HTR-8/SVneo (cell line): ENCODE data around the gene PM20D1.
"Not testable (repeated sequence)": the region's sequence is repeated elsewhere in the genome, so short reads cannot be mapped to it uniquely, and the experiment has no call there.

ENCODE experiments used
- DNase-seq: peaks from one replicate; pipeline ENCODE4 v3.0.0; 2011; ENCODE audit warnings: low spot score, mixed read lengths; ENCODE audit not compliant: insufficient read length
- FAIRE-seq: peaks from 2 replicates; lab custom pipeline; 2011; peaks lifted over from hg19 to GRCh38; lab: Jason Lieb, UNC

The PM20D1 gene, protein sequence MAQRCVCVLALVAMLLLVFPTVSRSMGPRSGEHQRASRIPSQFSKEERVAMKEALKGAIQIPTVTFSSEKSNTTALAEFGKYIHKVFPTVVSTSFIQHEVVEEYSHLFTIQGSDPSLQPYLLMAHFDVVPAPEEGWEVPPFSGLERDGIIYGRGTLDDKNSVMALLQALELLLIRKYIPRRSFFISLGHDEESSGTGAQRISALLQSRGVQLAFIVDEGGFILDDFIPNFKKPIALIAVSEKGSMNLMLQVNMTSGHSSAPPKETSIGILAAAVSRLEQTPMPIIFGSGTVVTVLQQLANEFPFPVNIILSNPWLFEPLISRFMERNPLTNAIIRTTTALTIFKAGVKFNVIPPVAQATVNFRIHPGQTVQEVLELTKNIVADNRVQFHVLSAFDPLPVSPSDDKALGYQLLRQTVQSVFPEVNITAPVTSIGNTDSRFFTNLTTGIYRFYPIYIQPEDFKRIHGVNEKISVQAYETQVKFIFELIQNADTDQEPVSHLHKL

DNA sequence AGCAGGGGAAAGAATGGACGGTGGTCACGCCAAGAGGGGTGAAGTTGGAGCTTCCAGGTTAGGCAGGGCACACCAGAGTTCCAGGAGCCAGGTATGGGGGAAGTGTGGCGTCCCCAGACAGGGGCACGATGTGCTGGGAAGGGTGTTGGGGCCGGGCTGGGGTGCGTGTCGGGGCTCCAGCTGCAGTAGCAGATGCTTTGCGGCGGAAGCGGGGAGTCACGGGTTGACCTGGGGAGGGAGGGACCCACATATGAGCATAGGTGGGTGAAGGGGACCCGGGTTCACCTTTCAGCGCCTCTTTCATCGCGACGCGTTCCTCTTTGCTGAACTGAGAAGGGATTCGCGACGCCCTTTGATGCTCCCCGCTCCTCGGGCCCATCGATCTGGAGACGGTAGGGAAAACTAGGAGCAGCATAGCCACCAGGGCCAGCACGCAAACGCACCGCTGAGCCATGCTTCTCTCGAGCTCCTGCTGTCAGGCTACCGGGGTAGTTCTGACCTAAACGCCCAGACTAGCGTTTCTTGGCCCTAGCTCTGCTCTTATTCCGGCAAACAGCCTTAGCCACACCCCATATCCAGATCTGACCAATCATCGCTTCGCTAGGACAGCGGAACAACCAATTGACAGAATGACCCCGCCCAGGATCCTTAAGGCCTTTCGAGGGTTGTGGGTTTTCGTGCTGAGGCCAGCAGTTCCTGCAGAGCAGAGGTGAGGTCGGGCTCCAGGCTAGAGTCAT, at the start of gene PM20D1:
TSS of gene PM20D1 (minus strand) at position 514 of the 737 bp plus-strand sequence. CDS start at position 454, 60 bp downstream.
- FAIRE-seq (no peak), DNase-seq (no peak)

DNA sequence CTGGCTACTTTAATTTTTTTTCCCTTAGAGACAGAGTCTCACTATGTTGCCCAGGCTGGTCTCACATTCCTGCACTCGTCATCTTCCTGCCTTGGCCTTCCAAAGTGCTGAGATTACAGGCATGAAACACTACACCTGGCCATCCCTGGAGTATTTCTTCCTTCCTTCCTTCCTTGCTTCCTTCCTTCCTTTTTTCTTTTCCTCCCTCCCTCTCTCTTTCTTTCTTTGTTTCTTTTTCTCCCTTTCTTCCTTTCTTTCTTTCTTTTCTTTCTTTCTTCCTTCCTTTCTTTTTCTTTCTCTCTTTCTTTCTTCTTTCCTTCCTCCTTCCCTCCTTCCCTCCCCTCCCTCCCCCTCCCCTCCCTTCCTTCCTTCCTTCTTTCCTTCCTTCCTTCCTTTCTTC, 46.4 kb upstream of the PM20D1 start:
- DNase-seq (no peak), FAIRE-seq (no peak)

DNA sequence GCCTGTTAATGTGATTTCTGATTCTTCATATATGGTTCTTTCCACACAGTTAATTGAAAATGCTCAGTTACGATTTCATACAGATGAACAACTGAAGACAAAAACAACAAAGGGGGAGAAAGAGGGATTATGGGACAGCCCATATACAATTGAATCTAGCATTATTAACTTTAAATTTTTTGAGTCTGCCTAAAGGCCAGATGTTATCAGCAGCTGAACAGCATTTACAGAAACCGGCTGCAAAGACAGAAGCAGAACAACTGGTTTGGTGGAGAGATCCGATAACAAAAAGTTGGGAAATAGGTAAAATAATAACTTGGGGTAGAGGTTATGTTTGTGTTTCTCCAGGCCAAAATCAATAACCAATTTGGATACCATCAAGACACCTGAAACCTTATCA, 44.2 kb upstream of the PM20D1 start:
- FAIRE-seq, DNase-seq: not testable (repeated sequence)

DNA sequence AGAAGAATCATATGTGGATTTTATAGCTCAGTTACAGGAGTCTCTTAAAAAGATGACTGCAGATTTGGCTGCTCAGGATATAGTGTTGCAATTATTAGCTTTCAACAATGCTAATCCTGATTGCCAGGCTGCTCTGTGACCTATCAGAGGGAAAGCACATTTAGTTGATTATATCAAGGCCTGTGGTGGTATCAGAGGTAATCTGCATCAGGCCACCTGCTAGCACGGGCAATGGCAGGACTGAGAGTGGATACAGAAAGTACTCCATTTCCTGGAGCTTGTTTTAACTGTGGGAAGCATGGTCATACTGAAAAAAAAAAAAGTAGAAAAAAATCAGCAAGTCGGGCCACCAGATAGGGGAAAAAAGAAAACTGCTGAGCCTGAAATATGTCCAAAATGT, 42.2 kb upstream of the PM20D1 start:
- not testable (repeated sequence) for FAIRE-seq, DNase-seq

DNA sequence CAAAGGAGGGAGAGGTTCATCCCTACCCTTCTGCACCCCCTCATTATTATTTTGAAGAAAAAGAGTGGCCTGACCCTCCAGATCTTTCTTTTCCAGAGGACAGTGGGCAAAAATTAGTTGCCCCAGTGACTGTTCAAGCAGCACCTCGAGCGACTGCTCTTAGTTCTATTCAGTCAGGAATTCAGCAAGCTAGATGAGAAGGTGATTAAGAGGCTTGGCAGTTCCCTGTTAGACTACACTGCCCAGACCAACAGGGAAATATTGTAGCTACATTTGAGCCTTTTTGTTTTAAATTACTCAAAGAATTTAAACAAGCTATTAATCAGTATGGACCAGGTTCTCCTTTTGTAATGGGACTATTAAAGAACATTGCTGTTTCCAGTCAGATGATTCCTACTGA, 41.5 kb upstream of the PM20D1 start:
- not testable (repeated sequence) for FAIRE-seq, DNase-seq

DNA sequence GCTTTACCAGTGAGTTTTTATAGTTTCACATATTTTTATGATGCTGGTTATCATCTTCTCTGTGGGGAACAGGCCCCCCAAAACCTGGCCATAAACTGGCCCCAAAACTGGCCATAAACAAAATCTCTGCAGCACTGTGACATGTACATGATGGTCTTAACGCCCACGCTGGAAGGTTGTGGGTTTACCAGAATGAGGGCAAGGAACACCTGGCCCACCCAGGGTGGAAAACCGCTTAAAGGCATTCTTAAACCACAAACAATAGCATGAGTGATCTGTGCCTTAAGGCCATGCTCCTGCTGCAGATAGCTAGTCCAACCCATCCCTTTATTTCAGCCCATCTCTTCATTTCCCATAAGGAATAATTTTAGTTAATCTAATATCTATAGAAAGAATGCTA, 40.7 kb upstream of the PM20D1 start:
- DNase-seq, FAIRE-seq: not testable (repeated sequence)

DNA sequence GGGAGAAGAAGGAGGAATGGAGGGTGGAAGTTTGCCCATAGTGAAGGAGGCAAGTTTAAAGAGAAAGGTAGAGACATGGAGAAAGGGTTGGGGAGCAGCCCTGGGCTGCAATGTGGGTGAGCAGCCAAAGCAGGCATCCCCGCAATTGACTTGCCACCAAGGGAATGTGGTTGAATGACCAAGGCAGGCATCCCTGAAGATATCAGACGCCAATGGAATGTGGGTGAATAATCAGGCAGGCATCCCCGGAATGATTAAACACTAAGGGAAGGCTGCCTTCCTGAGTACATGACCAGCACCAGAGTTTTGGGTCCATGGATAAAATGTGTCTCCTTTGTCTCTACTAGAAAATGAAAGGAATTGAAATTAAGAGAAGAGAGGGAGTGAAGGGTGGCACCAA, 39.8 kb upstream of the PM20D1 start:
- peak; percentile 58 for DNase-seq
- not testable (repeated sequence) for FAIRE-seq

DNA sequence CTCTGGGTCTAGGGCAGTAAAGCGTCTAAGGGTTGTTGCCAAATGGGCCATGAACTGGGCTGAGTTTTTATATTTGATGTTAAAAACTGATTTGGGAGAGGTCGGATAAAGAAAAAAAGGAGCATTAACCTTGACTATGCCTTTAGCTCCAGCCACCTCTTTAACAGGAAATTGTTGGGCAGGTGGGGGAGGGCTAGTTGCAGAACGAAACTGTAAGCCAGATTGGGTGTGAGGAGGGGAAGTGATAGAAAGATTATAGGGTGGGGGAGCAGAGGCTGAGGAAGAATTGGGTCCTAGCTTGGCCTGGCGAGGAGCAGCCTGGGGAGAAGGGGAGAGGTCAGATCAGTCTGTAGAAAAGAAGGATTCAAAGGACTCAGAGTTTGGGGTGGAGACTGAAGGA, 39.1 kb upstream of the PM20D1 start:
- not testable (repeated sequence) for FAIRE-seq, DNase-seq

DNA sequence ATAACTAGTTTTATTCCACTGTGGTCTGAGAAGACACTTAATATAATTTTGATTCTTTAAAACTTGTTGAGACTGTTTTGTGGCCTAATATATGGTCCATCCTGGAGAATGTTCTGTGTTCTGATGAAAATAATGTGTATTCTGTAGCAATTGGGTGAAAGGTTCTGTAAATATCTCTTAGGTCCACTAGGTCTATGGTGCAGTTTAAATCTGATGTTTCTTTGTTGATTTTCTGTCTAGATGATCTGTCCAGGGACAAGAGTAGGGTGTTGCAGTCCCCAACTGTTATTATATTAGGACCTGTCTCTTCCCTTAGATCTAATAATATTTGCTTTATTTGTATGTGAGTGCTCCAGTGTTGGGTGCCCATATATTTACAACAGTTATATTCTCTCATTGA, 33.9 kb upstream of the PM20D1 start:
- FAIRE-seq = no peak

DNA sequence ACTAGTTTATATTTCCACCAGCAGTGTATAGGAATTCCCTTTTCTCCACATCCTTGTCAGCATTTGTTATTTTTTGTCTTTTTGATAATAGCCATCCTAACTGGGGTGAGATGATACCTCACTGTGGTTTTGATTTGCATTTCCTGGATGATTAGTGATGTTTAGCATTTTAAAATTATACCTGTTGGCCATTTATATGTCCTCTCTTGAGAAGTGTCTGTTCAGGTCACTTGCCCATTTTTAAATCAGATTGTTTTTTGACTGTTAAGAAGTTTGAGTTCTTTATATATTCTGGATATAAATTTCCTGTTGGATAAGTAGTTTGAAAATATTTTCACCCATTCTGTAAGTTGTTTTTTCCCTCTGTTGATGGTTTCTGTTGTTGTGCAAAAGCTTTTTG, 31.0 kb upstream of the PM20D1 start:
- DNase-seq (no peak), FAIRE-seq (no peak)

More for the DNA sequence above, 33.9 kb upstream of the PM20D1 start:
- DNase-seq = no peak

DNA sequence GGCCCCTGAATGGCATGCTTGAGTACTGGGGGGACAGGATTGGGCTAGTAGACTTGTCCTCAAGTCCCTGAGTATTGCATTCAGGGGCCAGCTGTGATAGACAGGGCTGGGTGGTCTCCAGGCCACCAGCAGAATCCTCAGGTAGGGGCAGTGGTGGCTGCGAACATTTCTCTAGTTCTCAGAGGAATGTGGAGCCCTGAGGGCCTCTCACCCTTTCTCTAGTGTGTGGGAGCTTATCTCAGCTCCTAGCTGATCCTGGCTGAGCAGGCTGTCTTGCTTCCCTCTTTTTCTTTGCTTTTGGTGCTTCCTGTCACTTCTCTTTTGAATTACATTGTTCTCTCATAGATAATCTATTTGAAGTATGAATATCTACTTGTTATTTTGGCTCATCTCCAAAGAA, 30.0 kb upstream of the PM20D1 start:
- DNase-seq (no peak), FAIRE-seq (no peak)

DNA sequence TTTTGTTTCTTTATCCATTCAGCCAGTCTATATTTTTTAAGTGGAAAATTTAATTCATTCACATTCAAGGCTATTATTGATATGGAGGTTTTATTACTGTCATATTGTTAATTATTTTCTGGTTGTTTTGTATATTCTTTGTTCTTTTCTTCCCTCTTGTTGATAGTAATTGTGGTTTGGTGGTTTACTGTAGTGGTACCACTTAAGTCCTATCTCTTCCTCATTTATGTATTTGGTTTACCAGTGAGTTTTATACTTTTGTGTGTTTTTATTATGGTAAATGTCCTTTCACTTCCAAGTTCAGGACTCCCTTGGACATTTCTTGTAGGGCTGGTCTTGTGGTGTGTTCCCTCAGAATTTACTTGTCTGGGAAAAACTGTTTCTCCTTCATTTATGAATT, 28.1 kb upstream of the PM20D1 start:
- DNase-seq (no peak), FAIRE-seq (no peak)

DNA sequence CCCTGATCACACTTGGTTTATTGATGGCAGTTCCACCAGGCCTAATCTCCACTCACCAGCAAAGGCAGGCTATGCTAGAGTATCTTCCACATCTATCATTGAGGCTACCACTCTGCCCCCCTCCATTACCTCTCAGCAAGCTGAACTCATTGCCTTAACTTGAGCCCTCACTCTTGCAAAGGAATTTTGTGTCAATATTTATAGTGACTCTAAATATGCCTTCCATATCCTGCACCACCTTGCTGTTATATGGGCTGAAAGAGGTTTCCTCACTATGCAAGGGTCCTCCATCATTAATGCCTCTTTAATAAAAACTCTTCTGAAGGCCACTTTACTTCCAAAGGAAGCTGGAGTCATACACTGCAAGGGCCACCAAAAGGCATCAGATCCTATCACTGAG, 23.2 kb upstream of the PM20D1 start:
- DNase-seq, FAIRE-seq: not testable (repeated sequence)

DNA sequence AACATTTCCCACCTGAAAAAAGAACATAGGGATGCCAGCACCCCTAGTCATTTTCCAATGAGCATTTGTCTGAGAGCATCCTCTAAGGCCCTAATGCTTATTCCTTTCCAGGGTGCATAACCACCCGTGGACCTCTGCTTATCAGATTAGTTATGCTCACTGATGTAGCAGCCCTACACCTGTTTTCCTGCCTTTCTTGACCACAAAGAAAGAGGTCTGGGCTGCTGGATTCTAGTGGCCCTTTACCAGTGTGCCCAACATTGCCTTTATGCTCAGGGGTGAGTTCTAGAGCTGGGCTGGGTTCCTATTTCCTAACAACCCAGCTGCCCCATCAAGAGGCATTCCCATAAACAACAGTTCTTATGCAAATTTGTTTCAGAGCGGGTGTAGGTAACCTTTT, 20.3 kb upstream of the PM20D1 start:
- no peak for DNase-seq
- no peak for FAIRE-seq

DNA sequence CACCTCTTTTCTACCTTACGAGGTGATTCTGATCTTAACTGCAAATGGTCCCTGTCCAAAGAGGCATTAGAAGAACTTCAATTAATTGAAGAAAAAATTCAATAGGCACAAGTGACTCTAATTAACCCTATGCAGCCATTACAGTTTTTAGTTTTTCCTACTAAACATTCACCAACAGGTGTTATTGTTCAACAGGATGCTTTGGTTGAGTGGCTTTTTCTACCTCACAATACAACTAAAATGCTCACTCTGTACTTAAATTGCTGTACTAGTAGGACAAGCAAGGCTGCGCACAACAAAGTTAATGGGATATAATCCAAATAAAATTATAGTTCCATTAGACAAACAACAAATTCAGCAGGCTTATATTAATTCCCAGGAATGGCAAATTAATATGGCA, 11.6 kb upstream of the PM20D1 start:
- no peak for FAIRE-seq
- no peak for DNase-seq

DNA sequence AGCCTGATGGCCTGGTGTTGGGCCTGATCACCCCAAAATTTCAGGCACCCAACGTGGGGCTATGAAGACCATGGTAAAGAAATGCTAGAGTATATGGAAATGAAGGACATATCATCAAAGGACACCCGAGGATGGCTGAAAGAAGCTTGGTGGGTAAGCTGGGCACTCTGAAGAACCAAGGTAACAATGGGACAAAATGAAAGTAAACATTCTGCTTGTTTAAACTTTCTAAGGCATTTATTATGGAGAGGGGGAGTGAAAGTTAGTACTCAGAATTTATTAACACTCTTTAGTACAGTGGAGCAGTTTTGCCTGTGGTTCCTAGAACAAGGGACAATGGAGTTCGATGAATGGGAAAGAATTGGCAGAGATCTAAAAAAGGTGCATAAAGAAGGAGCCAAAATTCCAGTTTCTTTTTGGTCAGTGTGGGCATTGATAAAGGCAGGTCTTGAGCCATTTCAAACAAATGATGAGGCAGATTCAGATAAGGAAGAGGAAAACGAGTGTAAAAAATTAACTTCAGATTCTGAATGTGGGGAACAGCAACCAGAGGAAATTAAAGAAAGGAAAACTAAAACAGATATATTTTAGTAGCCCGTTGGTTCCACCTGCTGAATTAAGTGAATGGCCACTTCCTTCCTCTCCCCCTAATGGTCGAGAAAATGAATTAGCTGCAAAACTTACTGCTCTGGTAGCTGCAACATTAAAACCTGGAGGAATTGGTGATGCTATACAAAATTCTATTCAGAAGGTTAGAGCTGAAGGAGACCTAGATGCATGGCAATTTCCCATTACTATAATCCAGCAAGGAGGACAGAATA, 8.4 kb upstream of the PM20D1 start:
- no peak for FAIRE-seq
- no peak for DNase-seq

DNA sequence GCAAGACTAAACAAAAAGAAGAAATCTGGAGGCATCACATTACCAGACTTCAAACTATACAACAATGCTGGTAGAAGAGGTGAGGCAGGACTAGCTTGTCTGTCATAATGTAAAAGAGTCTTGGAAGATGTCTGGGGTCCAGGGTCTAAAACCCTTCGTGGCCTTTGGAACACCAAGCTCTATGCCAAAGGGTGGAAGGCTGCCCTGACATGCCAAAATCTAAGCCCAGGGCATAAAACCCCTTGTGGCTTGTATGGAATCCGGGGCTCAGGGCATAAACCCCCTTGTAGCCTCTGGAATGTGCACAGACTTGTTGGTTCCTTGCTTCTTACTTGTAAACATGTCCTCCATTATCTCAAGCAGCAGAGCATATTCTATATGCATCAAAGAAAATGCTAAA, 7.6 kb upstream of the PM20D1 start:
- not testable (repeated sequence) for FAIRE-seq, DNase-seq

DNA sequence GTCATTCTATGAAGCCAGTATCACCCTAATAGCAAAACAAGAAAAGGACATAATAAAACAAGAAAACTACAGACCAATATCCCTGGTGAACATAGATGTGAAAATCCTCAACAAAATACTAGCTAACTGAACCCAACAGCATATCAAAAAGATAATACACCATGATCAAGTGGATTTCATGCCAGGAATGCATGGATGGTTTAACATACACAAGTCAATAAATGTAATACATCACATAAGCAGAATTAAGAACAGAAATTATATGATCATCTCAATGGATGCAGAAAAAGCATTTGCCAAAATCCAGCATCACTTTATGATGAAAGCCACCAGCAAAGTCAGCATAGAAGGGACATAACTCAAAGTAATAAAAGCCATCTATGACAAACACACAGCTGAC, 6.5 kb upstream of the PM20D1 start:
- DNase-seq (no peak), FAIRE-seq (no peak)

DNA sequence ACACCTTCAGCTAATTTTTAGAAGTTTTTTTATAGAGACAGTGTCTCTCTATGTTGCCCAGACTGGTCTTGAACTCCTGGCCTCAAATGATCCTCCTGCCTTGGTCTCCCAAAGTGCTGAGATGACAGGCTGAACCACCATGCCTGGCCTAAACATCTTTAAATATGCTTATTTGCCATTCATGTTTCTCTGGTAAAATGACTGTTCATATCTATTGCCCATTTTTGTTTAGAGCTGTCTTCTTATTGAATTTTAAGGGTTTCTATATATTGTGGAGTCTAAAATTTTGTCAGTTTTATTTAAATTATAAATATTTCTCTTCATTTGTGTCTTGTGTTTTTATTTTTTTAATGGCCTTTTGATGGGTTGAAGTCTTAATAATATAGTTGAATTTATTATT, 3.0 kb upstream of the PM20D1 start:
- no peak for FAIRE-seq
- no peak for DNase-seq

DNA sequence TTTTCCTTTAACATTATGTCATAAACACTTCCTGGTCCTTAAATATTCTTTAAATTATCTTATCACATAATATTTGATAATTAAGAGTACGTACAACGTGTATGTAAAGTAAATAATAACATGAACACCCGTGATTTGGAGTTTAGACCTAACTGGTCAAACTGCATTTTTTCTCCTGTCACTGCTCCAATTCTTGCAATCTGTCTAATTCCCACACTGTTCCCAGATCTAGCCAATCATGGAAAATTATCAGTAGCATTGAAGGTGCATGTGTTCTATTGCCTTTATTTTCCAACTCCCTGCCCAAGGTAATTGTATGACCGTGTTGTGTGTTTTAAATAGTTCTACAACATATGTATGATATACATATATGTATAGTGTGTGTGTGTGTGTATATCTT, 2.1 kb upstream of the PM20D1 start:
- DNase-seq (no peak), FAIRE-seq (no peak)
